Prostate gland (tissue), 2 donors: Measurements from ENCODE around the gene PSD.

Experiments used
- POLR2A ChIP-seq: fragments of 450-650 bp; IDR thresholded peaks from one replicate; pipeline ENCODE4 v1.6.1; 2016; ENCODE audit warnings: antibody characterized with exemption, mild to moderate bottlenecking
- POLR2AphosphoS5 ChIP-seq: sonication (generic); formaldehyde crosslinking; IDR thresholded peaks from one replicate; pipeline ENCODE4 v1.6.1; 2017; ENCODE audit warnings: antibody characterized with exemption
- TF ChIP-seq, protein P1 (sequence below), 4 experiments: fragments of 200-600 bp in 2 of 4; fragments of 450-650 bp in 2 of 4; sonication (generic) in 2 of 4; IDR thresholded peaks; 1 replicate in 3 of 4; 2 replicates in 1 of 4; pipeline ENCODE4 v1.5.1; 2016 to 2019; ENCODE audit warnings: antibody characterized with exemption in 4 of 4, mild to moderate bottlenecking in 2 of 4, moderate library complexity in 2 of 4

DNA sequence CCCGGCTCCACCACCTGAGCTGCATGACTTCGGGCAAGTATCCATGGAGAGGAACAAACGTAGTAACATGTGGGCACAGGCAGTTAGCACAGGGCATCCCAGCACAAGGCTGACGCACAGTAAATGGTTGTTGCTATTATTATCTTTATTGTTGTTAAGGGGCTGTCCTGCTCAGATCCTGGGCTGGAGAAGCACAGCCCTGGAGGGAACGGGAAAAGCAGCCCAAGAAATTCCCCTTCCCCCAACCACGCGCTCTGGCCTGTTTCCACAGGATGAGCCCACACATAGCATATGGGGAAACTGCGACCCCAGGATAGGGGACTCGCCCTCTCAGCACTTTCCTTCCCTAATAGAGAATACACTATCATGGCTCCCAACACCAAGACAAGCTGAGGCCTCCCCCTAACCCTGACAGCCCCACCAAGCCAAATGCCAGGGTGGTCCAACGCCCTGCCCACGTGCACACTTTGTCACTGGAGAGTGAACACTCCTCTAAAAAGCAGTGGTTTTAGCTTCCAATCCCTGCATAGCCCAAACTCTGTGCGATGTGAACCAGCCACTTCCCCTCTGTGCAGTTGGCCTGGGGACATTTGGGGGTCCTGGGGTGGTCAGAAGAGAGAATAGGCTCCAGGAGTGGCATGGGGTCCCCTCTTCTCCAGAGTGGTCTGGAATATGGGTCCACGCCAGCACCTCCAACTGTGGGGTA, 11.0 kb downstream of the PSD start:
- TF ChIP-seq, protein P1, sequence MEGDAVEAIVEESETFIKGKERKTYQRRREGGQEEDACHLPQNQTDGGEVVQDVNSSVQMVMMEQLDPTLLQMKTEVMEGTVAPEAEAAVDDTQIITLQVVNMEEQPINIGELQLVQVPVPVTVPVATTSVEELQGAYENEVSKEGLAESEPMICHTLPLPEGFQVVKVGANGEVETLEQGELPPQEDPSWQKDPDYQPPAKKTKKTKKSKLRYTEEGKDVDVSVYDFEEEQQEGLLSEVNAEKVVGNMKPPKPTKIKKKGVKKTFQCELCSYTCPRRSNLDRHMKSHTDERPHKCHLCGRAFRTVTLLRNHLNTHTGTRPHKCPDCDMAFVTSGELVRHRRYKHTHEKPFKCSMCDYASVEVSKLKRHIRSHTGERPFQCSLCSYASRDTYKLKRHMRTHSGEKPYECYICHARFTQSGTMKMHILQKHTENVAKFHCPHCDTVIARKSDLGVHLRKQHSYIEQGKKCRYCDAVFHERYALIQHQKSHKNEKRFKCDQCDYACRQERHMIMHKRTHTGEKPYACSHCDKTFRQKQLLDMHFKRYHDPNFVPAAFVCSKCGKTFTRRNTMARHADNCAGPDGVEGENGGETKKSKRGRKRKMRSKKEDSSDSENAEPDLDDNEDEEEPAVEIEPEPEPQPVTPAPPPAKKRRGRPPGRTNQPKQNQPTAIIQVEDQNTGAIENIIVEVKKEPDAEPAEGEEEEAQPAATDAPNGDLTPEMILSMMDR (IDR thresholded peaks at IDR 0.05): no peak
- no peak for TF ChIP-seq POLR2A
- TF ChIP-seq POLR2AphosphoS5: no peak
